Trophoblast cell (in vitro differentiated cells and primary cell): ENCODE measurements around the gene DNAJB8.

Experiments used
- DNase-seq, 2 donors: peaks; one replicate each; pipeline ENCODE4 v3.0.0-alpha.2; 2016
- H2AFZ ChIP-seq: 2 replicates; pipeline ENCODE4 v1.6.1; 2013; ENCODE audit warnings: low read length, moderate library complexity, mild to moderate bottlenecking; ENCODE audit not compliant: insufficient read depth, poor library complexity
- H2AK5ac ChIP-seq: 2 replicates; pipeline ENCODE4 v1.6.1; 2013; ENCODE audit warnings: mild to moderate bottlenecking, low read length
- H2BK120ac ChIP-seq: 2 replicates; pipeline ENCODE4 v1.6.1; 2013; ENCODE audit warnings: low read length, mild to moderate bottlenecking, moderate library complexity; ENCODE audit not compliant: insufficient read depth, poor library complexity
- H2BK12ac ChIP-seq: 2 replicates; pipeline ENCODE4 v1.6.1; 2013; ENCODE audit warnings: mild to moderate bottlenecking, low read length, moderate library complexity
- H2BK5ac ChIP-seq: 2 replicates; pipeline ENCODE4 v1.6.1; 2013; ENCODE audit warnings: low read length, low read depth, moderate library complexity, mild to moderate bottlenecking; ENCODE audit not compliant: poor library complexity
- H3K14ac ChIP-seq: 2 replicates; pipeline ENCODE4 v1.6.1; 2013; ENCODE audit warnings: mild to moderate bottlenecking, low read length
- H3K18ac ChIP-seq: 2 replicates; pipeline ENCODE4 v1.6.1; 2013; ENCODE audit warnings: mild to moderate bottlenecking, low read length
- H3K23ac ChIP-seq: 2 replicates; pipeline ENCODE4 v1.6.1; 2013; ENCODE audit warnings: low read length
- H3K27ac ChIP-seq: 2 replicates; pipeline ENCODE4 v1.5.1; 2013; ENCODE audit warnings: low read depth, mild to moderate bottlenecking, inconsistent platforms, low read length, moderate library complexity
- H3K27me3 ChIP-seq: 2 replicates; pipeline ENCODE4 v1.6.1; 2013; ENCODE audit warnings: inconsistent platforms, mild to moderate bottlenecking, low read length, moderate library complexity; ENCODE audit not compliant: insufficient read depth
- H3K36me3 ChIP-seq, 2 experiments: 1 replicate in 1 of 2; 2 replicates in 1 of 2; pipeline ENCODE4 v1.6.1; 2013; ENCODE audit warnings: low read length in 2 of 2, mild to moderate bottlenecking in 2 of 2, moderate library complexity in 1 of 2; ENCODE audit not compliant: insufficient read depth in 2 of 2, control insufficient read depth in 1 of 2
- H3K4ac ChIP-seq: 2 replicates; pipeline ENCODE4 v1.6.1; 2013; ENCODE audit warnings: low read depth, mild to moderate bottlenecking, low read length, moderate library complexity
- H3K4me1 ChIP-seq, 2 experiments: 1 replicate in 1 of 2; 2 replicates in 1 of 2; pipeline ENCODE4 v1.6.1; 2013; ENCODE audit warnings: low read length in 2 of 2, mild to moderate bottlenecking in 2 of 2, moderate library complexity in 1 of 2; ENCODE audit not compliant: insufficient read depth in 2 of 2, control insufficient read depth in 1 of 2
- H3K4me2 ChIP-seq: 2 replicates; pipeline ENCODE4 v1.6.1; 2013; ENCODE audit warnings: inconsistent platforms, mild to moderate bottlenecking, low read length, moderate library complexity
- H3K4me3 ChIP-seq: 2 replicates; pipeline ENCODE4 v1.5.1; 2013; ENCODE audit warnings: mild to moderate bottlenecking, low read depth, low read length, inconsistent platforms
- H3K79me1 ChIP-seq: one replicate; pipeline ENCODE4 v1.6.1; 2013; ENCODE audit warnings: low read length
- H3K79me2 ChIP-seq: 2 replicates; pipeline ENCODE4 v1.6.1; 2013; ENCODE audit warnings: low read length, mild to moderate bottlenecking; ENCODE audit not compliant: control insufficient read depth, insufficient read depth, poor library complexity
- H3K9ac ChIP-seq: 2 replicates; pipeline ENCODE4 v1.6.1; 2013; ENCODE audit warnings: mild to moderate bottlenecking, low read length
- H3K9me3 ChIP-seq: 2 replicates; pipeline ENCODE4 v1.6.1; 2013; ENCODE audit warnings: low read depth, mild to moderate bottlenecking, control low read depth, inconsistent platforms, low read length; ENCODE audit not compliant: insufficient read depth
- H4K12ac ChIP-seq: 2 replicates; pipeline ENCODE4 v1.6.1; 2013; ENCODE audit warnings: low read depth, mild to moderate bottlenecking, low read length, moderate library complexity
- H4K8ac ChIP-seq: 2 replicates; pipeline ENCODE4 v1.6.1; 2013; ENCODE audit warnings: low read depth, mild to moderate bottlenecking, low read length, moderate library complexity
- H4K91ac ChIP-seq: one replicate; pipeline ENCODE4 v1.6.1; 2013; ENCODE audit warnings: low read depth, mild to moderate bottlenecking, low read length, moderate library complexity
- WGBS: extraction: QIAGEN DNeasy Blood & Tissue Kit; methylation state at CpG from one replicate; pipeline ENCODE4 v1.1.7; 2013; ENCODE audit warnings: missing lambda C conversion rate; ENCODE audit not compliant: insufficient read length, insufficient coverage; ENCODE audit errors: extremely low coverage; 5-methylcytosine and 5-hydroxymethylcytosine counted together

Gene DNAJB8

DNA sequence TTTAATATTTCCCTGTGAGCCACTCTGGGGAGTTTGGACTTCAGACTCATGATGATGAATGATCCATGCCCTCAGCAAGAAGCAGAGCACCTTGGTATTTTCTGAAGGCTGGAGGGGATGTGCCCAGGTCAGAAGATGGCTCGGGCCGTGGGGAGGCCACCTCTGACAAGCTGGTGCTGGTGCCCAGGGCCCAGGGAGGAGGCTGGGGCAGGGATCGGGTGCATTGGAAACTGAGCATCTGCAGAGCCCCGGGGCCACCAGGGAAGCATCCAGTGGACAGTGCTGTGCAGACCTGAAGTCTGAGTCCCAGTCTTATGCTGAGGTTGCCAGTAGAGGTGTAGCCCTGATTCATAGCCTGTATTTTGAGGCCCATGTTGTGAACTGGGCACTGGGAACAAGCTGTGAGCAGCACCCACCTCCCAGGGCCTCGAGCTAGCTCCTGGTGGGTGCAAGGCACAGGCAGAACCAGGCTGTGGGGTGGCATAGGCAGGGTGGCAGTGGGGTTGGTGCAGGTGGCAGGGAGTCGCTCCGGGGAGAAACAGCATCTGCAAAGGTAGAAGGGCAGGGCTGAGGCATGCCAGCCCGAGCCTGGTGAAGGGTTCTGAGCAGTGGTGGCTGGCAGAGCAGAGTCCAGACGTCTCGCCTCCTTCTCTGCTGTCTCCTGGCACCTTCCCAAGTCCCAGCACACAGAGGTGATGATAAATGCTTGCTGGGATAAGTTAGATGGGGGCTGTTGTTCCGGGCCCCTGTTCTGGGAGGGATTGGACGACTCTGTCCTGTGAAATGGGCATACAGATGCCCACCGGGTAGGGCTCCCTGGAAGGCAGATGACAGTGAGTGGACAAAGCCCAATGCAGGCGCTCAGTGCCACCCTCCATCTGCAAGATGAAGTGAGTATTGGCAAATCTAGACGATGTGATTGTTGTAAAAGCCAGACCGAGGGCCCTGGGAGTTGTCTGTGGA is 10.6 kb downstream of the DNAJB8 start:
- no peaks in the 10 kb centered on the region for H3K36me3 ChIP-seq
- no peak overlapping the region for H2BK12ac ChIP-seq
- H2AK5ac ChIP-seq, result no peak overlapping the region
- peaks cover 9% of the 10 kb centered on the region for H3K79me1 ChIP-seq
- no peak overlapping the region for H3K9ac ChIP-seq
- H3K18ac ChIP-seq, result no peak overlapping the region
- H3K4me3 ChIP-seq, result no peak overlapping the region
- no CpG with 5 or more reads among the region's 16 CpGs for WGBS
- H3K14ac ChIP-seq, result no peak overlapping the region
- no peak overlapping the region for H2BK120ac ChIP-seq
- no peak overlapping the region for H3K27ac ChIP-seq
- peaks cover 2% of the 10 kb centered on the region for H3K9me3 ChIP-seq
- peaks cover 3% of the 10 kb centered on the region for H3K79me2 ChIP-seq
- no peak overlapping the region for H3K4me2 ChIP-seq
- no peaks in the 10 kb centered on the region for H3K27me3 ChIP-seq
- H3K4ac ChIP-seq, result no peak overlapping the region
- H4K8ac ChIP-seq, result no peak overlapping the region
- H2AFZ ChIP-seq, result no peak overlapping the region
- DNase-seq, result no peak
- peaks cover 12 to 14% of the 10 kb centered on the region in 2 experiments for H3K4me1 ChIP-seq
- peak overlapping the region; percentile 4 for H4K91ac ChIP-seq
- H4K12ac ChIP-seq, result no peak overlapping the region
- H3K23ac ChIP-seq, result no peak overlapping the region
- H2BK5ac ChIP-seq, result no peak overlapping the region

DNA sequence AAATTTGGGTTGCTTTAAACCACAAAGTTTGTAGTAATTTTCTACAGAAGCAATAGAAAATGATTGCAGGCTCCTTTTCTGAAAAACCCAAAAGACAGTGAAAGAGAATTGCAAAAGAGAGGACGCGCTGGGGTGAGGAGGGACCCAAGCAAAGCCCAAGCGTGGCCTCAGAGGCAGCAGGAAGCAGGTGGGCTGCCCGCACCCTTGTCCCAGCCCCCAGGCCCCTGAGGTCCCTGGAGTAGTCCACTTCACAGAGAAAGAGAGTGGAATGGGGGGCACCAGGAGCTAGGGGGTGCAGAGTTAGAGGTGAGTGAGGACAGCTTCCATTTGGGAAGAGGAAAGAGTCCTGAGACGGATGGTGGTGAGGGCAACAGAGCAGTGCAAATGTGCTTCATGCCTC is 11.6 kb downstream of the DNAJB8 start:
- no peak overlapping the region for H3K14ac ChIP-seq
- H3K18ac ChIP-seq, result no peak overlapping the region
- no peak overlapping the region for H3K23ac ChIP-seq
- no peak overlapping the region for H4K12ac ChIP-seq
- H3K4ac ChIP-seq, result no peak overlapping the region
- peak overlapping the region; percentile 54 for H4K91ac ChIP-seq
- H3K9ac ChIP-seq, result no peak overlapping the region
- no peak overlapping the region for H3K4me3 ChIP-seq
- no peak overlapping the region for H4K8ac ChIP-seq
- no peak overlapping the region for H2BK120ac ChIP-seq
- peaks cover 9% of the 10 kb centered on the region for H3K79me1 ChIP-seq
- no peak overlapping the region for H2AFZ ChIP-seq
- H3K27ac ChIP-seq, result no peak overlapping the region
- H2AK5ac ChIP-seq, result no peak overlapping the region
- no peak overlapping the region for H2BK5ac ChIP-seq
- no CpG with 5 or more reads among the region's 5 CpGs for whole genome bisulfite sequencing
- DNase-seq, result no peak
- no peaks in the 10 kb centered on the region for H3K27me3 ChIP-seq
- peaks cover 4% of the 10 kb centered on the region for H3K9me3 ChIP-seq
- H3K4me1 ChIP-seq, result peaks cover 12 to 14% of the 10 kb centered on the region in 2 experiments
- H2BK12ac ChIP-seq, result no peak overlapping the region
- peaks cover 3% of the 10 kb centered on the region for H3K79me2 ChIP-seq
- no peak overlapping the region for H3K4me2 ChIP-seq
- no peaks in the 10 kb centered on the region for H3K36me3 ChIP-seq

DNA sequence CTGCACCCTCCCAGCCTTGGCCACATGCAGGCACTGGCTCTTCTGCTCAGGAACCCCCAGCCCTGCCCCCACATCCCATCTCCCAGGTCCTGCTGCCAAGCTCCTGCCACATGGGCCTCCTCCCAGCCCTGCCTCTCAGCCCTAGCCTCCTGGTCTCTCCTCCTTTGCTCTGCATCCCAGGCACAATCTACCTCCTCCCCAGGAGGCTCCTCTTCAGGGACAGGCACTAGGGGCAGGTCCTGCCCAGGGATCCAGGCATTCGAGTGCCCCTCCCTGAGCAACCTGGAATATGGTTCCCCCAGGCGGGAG is 12.4 kb downstream of the DNAJB8 start:
- H3K27ac ChIP-seq, result peak overlapping the region; percentile 37
- peak overlapping the region; percentile 8 for H4K12ac ChIP-seq
- no peak overlapping the region for H3K23ac ChIP-seq
- peak overlapping the region; percentile 31 for H3K4ac ChIP-seq
- no peak for DNase-seq
- H3K27me3 ChIP-seq, result no peaks in the 10 kb centered on the region
- H3K4me3 ChIP-seq, result no peak overlapping the region
- H3K14ac ChIP-seq, result peak overlapping the region; percentile 74
- H3K4me1 ChIP-seq, result peaks cover 12 to 14% of the 10 kb centered on the region in 2 experiments
- WGBS, result no CpG with 5 or more reads among the region's 2 CpGs
- peak overlapping the region; percentile 81 for H3K18ac ChIP-seq
- peak overlapping the region; percentile 80 for H2BK120ac ChIP-seq
- H3K9me3 ChIP-seq, result peaks cover 4% of the 10 kb centered on the region
- H4K91ac ChIP-seq, result peak overlapping the region; percentile 84
- peaks cover 9% of the 10 kb centered on the region for H3K79me1 ChIP-seq
- peak overlapping the region; percentile 51 for H2BK12ac ChIP-seq
- H3K36me3 ChIP-seq, result no peaks in the 10 kb centered on the region
- H2AFZ ChIP-seq, result no peak overlapping the region
- no peak overlapping the region for H3K4me2 ChIP-seq
- no peak overlapping the region for H3K9ac ChIP-seq
- H4K8ac ChIP-seq, result peak overlapping the region; percentile 52
- H3K79me2 ChIP-seq, result peaks cover 3% of the 10 kb centered on the region
- peak overlapping the region; percentile 0 for H2BK5ac ChIP-seq
- H2AK5ac ChIP-seq, result peak overlapping the region; percentile 80

DNA sequence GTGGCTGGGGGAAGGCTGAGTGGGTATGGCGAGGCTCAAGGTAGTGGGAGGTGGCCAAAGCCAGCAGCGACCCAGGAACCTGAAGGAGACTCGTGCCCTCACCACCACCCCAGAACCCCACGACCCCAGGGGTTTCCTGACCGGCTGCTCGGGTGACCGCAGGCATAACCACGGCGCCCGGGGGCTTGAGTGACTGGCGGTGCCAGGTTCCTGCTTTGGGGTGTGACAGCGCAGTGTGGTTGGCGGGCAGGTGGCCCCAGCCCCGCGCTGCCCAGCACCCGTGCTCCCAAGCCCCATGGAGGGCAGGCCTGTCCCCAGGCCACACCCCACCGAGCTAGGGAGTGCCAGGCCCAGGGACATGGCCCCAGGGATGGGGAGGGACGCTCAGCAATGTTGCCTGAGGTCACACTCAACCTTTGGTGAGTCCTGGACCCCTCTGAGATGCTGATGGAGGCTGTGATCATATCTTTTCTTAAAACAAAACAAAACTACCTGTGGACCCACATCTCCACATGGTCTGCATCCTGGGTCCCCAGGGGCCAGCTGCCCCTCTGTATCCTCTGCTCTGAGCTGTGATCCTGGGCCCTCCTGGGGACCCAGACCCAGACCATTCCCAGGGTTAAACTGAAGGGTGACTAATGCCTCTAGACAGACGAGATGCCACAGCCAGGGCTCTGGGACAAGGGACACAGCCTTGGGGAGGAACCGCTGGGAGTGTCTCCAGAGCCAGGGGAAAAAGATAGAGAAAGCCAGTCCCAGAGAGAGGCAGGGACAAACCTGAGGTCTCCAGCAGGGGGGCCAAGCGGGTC is 13.0 kb downstream of the DNAJB8 start:
- peaks cover 12 to 14% of the 10 kb centered on the region in 2 experiments for H3K4me1 ChIP-seq
- H3K4me3 ChIP-seq, result no peak overlapping the region
- no CpG with 5 or more reads among the region's 21 CpGs for WGBS
- H3K79me1 ChIP-seq, result peaks cover 9% of the 10 kb centered on the region
- H3K18ac ChIP-seq, result peak overlapping the region; percentile 44
- peaks cover 4% of the 10 kb centered on the region for H3K9me3 ChIP-seq
- no peak overlapping the region for H3K23ac ChIP-seq
- H2BK120ac ChIP-seq, result peak overlapping the region; percentile 90
- no peak overlapping the region for H2AFZ ChIP-seq
- peak overlapping the region; percentile 37 for H3K27ac ChIP-seq
- DNase-seq, result peak; percentile 24 to 60
- H4K12ac ChIP-seq, result no peak overlapping the region
- peak overlapping the region; percentile 83 for H2BK12ac ChIP-seq
- peak overlapping the region; percentile 80 for H2AK5ac ChIP-seq
- peaks cover 3% of the 10 kb centered on the region for H3K79me2 ChIP-seq
- peak overlapping the region; percentile 84 for H4K91ac ChIP-seq
- no peak overlapping the region for H3K4ac ChIP-seq
- no peaks in the 10 kb centered on the region for H3K27me3 ChIP-seq
- H3K9ac ChIP-seq, result no peak overlapping the region
- no peaks in the 10 kb centered on the region for H3K36me3 ChIP-seq
- H2BK5ac ChIP-seq, result peak overlapping the region; percentile 55
- H3K4me2 ChIP-seq, result no peak overlapping the region
- H3K14ac ChIP-seq, result peak overlapping the region; percentile 74
- peak overlapping the region; percentile 52 for H4K8ac ChIP-seq
